GM21786 (cell line): ENCODE measurements around the gene PCSK2.

Experiments used
- ATAC-seq: cut with Tn5 transposase; IDR thresholded peaks from one replicate; pipeline ENCODE4 v1.9.1; 2021; ENCODE audit not compliant: unreplicated experiment

PCSK2 gene

GRCh38 chr20:17530153-17530552, 303.3 kb downstream of the PCSK2 start:
- ATAC-seq, result no peak

- ATAC-seq, result no peak
These were observed 304.1 kb downstream of the PCSK2 start, which contains the start of gene BFSP1 for GRCh38 chr20:17530716-17531664. TSS of gene BFSP1 (minus strand) at chr20:17531379. CDS start at chr20:17531329, 50 bp downstream.

GRCh38 chr20:17531665-17532025, 304.8 kb downstream of the PCSK2 start:
- no peak for ATAC-seq

GRCh38 chr20:17533396-17533795, 306.6 kb downstream of the PCSK2 start:
- ATAC-seq, result peak; percentile 47

DNA sequence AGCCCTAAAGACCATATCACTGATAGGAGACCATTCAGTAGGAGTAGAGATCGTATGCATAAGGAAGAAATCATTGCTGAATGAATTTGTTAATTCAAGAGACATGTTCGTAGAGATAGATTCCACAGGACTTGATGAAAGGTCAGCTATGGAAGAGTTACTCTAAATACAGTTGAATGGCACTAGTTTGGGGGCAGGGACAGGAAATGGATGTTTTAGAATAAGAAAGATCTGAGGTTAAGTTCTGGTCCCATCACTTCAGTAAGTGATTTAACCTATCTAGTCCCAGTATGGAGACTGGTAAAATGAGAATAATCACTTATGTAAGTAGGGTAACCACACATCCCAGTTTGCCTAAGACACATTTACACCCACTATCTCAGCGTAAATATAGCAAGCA, 307.2 kb downstream of the PCSK2 start:
- no peak for ATAC-seq
